ENCODE measurements around the gene MCTS1.

The MCTS1 gene

GRCh38 chrX:120629667-120630537 is 26.0 kb downstream of the MCTS1 start, which contains the start of gene C1GALT1C1:
C1GALT1C1 (minus strand) TSS chrX:120630054; CDS start chrX:120627166, 2,888 bp downstream.
- Histone ChIP-seq H3K4me1 (ENCODE audit: control insufficient read depth, insufficient read depth, low read depth, low read length) (no peaks in the 10 kb centered on the region), H3K4me3 (ENCODE audit: insufficient read depth in 1 of 2, low read depth in 1 of 2, low read length in 2 of 2) (peak within 1 kb of the TSS; percentile 64 to 79), H4K8ac (ENCODE audit: low read length) (no peak within 1 kb of the TSS), H2AFZ (ENCODE audit: low read depth, low read length) (peak within 1 kb of the TSS; percentile 69), H3K23ac (ENCODE audit: low read length in 2 of 2) (no peak within 1 kb of the TSS), H3K18ac (ENCODE audit: low read depth in 1 of 2, low read length in 2 of 2) (peak within 1 kb of the TSS; percentile 54 to 66), H2AK5ac (ENCODE audit: low read length, severe bottlenecking) (no peak within 1 kb of the TSS), H3K27ac (ENCODE audit: low read length, poor library complexity, severe bottlenecking) (peak within 1 kb of the TSS; percentile 85), H2BK120ac (ENCODE audit: low read depth, low read length) (no peak within 1 kb of the TSS), H3K4me2 (ENCODE audit: low read length, poor library complexity, severe bottlenecking) (peak within 1 kb of the TSS; percentile 60), H2BK15ac (ENCODE audit: low read depth, poor library complexity, severe bottlenecking) (no peak within 1 kb of the TSS), H4K91ac (ENCODE audit: low read length) (no peak within 1 kb of the TSS), H3K36me3 (ENCODE audit: control insufficient read depth in 1 of 2, insufficient read depth in 2 of 2, low read depth in 1 of 2, low read length in 2 of 2) (no peaks in the 10 kb centered on the region), H3K4ac (ENCODE audit: low read depth in 1 of 2, low read length in 2 of 2) (peak within 1 kb of the TSS in 1 of 2 experiments; percentile 67), H3K9ac (ENCODE audit: low read length) (peak within 1 kb of the TSS; percentile 92), H2BK12ac (ENCODE audit: low read length in 2 of 2) (no peak within 1 kb of the TSS), H2BK5ac (ENCODE audit: low read depth, low read length, poor library complexity, severe bottlenecking) (peak within 1 kb of the TSS; percentile 5), H3K27me3 (ENCODE audit: control insufficient read depth in 1 of 2, insufficient read depth in 1 of 2, low read length in 2 of 2) (no peaks in the 10 kb centered on the region), H3K14ac (ENCODE audit: low read length in 2 of 2) (no peak within 1 kb of the TSS), H3K9me3 (ENCODE audit: control insufficient read depth, low read length) (no peaks in the 10 kb centered on the region), H3K79me1 (replicated peaks; ENCODE audit: low read length, poor library complexity, severe bottlenecking) (peaks cover 2% of the 10 kb centered on the region)
- DNase-seq, result peak; percentile 91
- WGBS, result under 1% methylated on average over 47 of the region's 68 CpGs

- Histone ChIP-seq H4K8ac (ENCODE audit: low read length) (no peak overlapping the region), H4K91ac (ENCODE audit: low read length) (no peak overlapping the region), H3K27ac (ENCODE audit: low read length, poor library complexity, severe bottlenecking) (no peak overlapping the region), H2AK5ac (ENCODE audit: low read length, severe bottlenecking) (no peak overlapping the region), H3K23ac (ENCODE audit: low read length in 2 of 2) (no peak overlapping the region), H3K4me1 (ENCODE audit: control insufficient read depth, insufficient read depth, low read depth, low read length) (no peaks in the 10 kb centered on the region), H3K4me2 (ENCODE audit: low read length, poor library complexity, severe bottlenecking) (no peak overlapping the region), H3K9ac (ENCODE audit: low read length) (no peak overlapping the region), H3K14ac (ENCODE audit: low read length in 2 of 2) (no peak overlapping the region), H3K4me3 (ENCODE audit: insufficient read depth in 1 of 2, low read depth in 1 of 2, low read length in 2 of 2) (no peak overlapping the region), H3K9me3 (ENCODE audit: control insufficient read depth, low read length) (no peaks in the 10 kb centered on the region), H3K79me1 (replicated peaks; ENCODE audit: low read length, poor library complexity, severe bottlenecking) (no peaks in the 10 kb centered on the region), H2BK12ac (ENCODE audit: low read length in 2 of 2) (no peak overlapping the region), H2AFZ (ENCODE audit: low read depth, low read length) (no peak overlapping the region), H2BK5ac (ENCODE audit: low read depth, low read length, poor library complexity, severe bottlenecking) (no peak overlapping the region), H3K36me3 (ENCODE audit: control insufficient read depth in 1 of 2, insufficient read depth in 2 of 2, low read depth in 1 of 2, low read length in 2 of 2) (no peaks in the 10 kb centered on the region), H3K27me3 (ENCODE audit: control insufficient read depth in 1 of 2, insufficient read depth in 1 of 2, low read length in 2 of 2) (no peaks in the 10 kb centered on the region), H3K4ac (ENCODE audit: low read depth in 1 of 2, low read length in 2 of 2) (no peak overlapping the region), H2BK15ac (ENCODE audit: low read depth, poor library complexity, severe bottlenecking) (no peak overlapping the region), H3K18ac (ENCODE audit: low read depth in 1 of 2, low read length in 2 of 2) (no peak overlapping the region), H2BK120ac (ENCODE audit: low read depth, low read length) (no peak overlapping the region)
- DNase-seq, result no peak
- WGBS, result 100% methylated on average over 2 of the region's 4 CpGs
These were observed 34.7 kb downstream of the MCTS1 start for GRCh38 chrX:120638619-120639018.

- no peak overlapping the region for H4K91ac ChIP-seq (ENCODE audit: low read length)
- no peak overlapping the region for H2BK5ac ChIP-seq (ENCODE audit: low read depth, low read length, poor library complexity, severe bottlenecking)
- no peak overlapping the region for H3K14ac ChIP-seq (ENCODE audit: low read length in 2 of 2)
- H2AK5ac ChIP-seq (ENCODE audit: low read length, severe bottlenecking), result no peak overlapping the region
- no peak overlapping the region for H3K4me3 ChIP-seq (ENCODE audit: insufficient read depth in 1 of 2, low read depth in 1 of 2, low read length in 2 of 2)
- no peak overlapping the region for H3K23ac ChIP-seq (ENCODE audit: low read length in 2 of 2)
- no peak overlapping the region for H2BK15ac ChIP-seq (ENCODE audit: low read depth, poor library complexity, severe bottlenecking)
- no peak overlapping the region for H3K27ac ChIP-seq (ENCODE audit: low read length, poor library complexity, severe bottlenecking)
- no peak overlapping the region for H3K18ac ChIP-seq (ENCODE audit: low read depth in 1 of 2, low read length in 2 of 2)
- no peak overlapping the region for H3K9ac ChIP-seq (ENCODE audit: low read length)
- no peak overlapping the region for H2AFZ ChIP-seq (ENCODE audit: low read depth, low read length)
- 50% methylated on average over 1 of the region's 2 CpGs for WGBS
- no peaks in the 10 kb centered on the region for H3K27me3 ChIP-seq (ENCODE audit: control insufficient read depth in 1 of 2, insufficient read depth in 1 of 2, low read length in 2 of 2)
- no peak overlapping the region for H4K8ac ChIP-seq (ENCODE audit: low read length)
- H3K4ac ChIP-seq (ENCODE audit: low read depth in 1 of 2, low read length in 2 of 2), result no peak overlapping the region
- no peaks in the 10 kb centered on the region for H3K79me1 ChIP-seq (replicated peaks; ENCODE audit: low read length, poor library complexity, severe bottlenecking)
- H3K9me3 ChIP-seq (ENCODE audit: control insufficient read depth, low read length), result no peaks in the 10 kb centered on the region
- no peak overlapping the region for H2BK120ac ChIP-seq (ENCODE audit: low read depth, low read length)
- H3K4me2 ChIP-seq (ENCODE audit: low read length, poor library complexity, severe bottlenecking), result no peak overlapping the region
- no peaks in the 10 kb centered on the region for H3K4me1 ChIP-seq (ENCODE audit: control insufficient read depth, insufficient read depth, low read depth, low read length)
- no peaks in the 10 kb centered on the region for H3K36me3 ChIP-seq (ENCODE audit: control insufficient read depth in 1 of 2, insufficient read depth in 2 of 2, low read depth in 1 of 2, low read length in 2 of 2)
- no peak overlapping the region for H2BK12ac ChIP-seq (ENCODE audit: low read length in 2 of 2)
- no peak for DNase-seq
These were observed 39.0 kb downstream of the MCTS1 start for GRCh38 chrX:120642871-120643270.

GRCh38 chrX:120647127-120647526 is 43.2 kb downstream of the MCTS1 start:
- Histone ChIP-seq H3K18ac (ENCODE audit: low read depth in 1 of 2, low read length in 2 of 2) (no peak overlapping the region), H4K91ac (ENCODE audit: low read length) (no peak overlapping the region), H3K4me2 (ENCODE audit: low read length, poor library complexity, severe bottlenecking) (no peak overlapping the region), H3K14ac (ENCODE audit: low read length in 2 of 2) (no peak overlapping the region), H2BK5ac (ENCODE audit: low read depth, low read length, poor library complexity, severe bottlenecking) (no peak overlapping the region), H3K9me3 (ENCODE audit: control insufficient read depth, low read length) (no peaks in the 10 kb centered on the region), H3K36me3 (ENCODE audit: control insufficient read depth in 1 of 2, insufficient read depth in 2 of 2, low read depth in 1 of 2, low read length in 2 of 2) (no peaks in the 10 kb centered on the region), H3K9ac (ENCODE audit: low read length) (no peak overlapping the region), H3K4me1 (ENCODE audit: control insufficient read depth, insufficient read depth, low read depth, low read length) (no peaks in the 10 kb centered on the region), H3K4me3 (ENCODE audit: insufficient read depth in 1 of 2, low read depth in 1 of 2, low read length in 2 of 2) (no peak overlapping the region), H3K23ac (ENCODE audit: low read length in 2 of 2) (no peak overlapping the region), H2AFZ (ENCODE audit: low read depth, low read length) (no peak overlapping the region), H2BK12ac (ENCODE audit: low read length in 2 of 2) (no peak overlapping the region), H3K27me3 (ENCODE audit: control insufficient read depth in 1 of 2, insufficient read depth in 1 of 2, low read length in 2 of 2) (no peaks in the 10 kb centered on the region), H4K8ac (ENCODE audit: low read length) (no peak overlapping the region), H2BK120ac (ENCODE audit: low read depth, low read length) (no peak overlapping the region), H2BK15ac (ENCODE audit: low read depth, poor library complexity, severe bottlenecking) (no peak overlapping the region), H3K27ac (ENCODE audit: low read length, poor library complexity, severe bottlenecking) (no peak overlapping the region), H3K4ac (ENCODE audit: low read depth in 1 of 2, low read length in 2 of 2) (no peak overlapping the region), H2AK5ac (ENCODE audit: low read length, severe bottlenecking) (no peak overlapping the region), H3K79me1 (replicated peaks; ENCODE audit: low read length, poor library complexity, severe bottlenecking) (no peaks in the 10 kb centered on the region)
- WGBS, result 91% methylated on average over 4 of the region's 4 CpGs
- DNase-seq, result no peak
